Placental epithelial cell (primary cell): ENCODE data around the gene TP63. TPM values are rescaled to one million over a fixed set of nuclear protein-coding genes. Genes with fewer than 3 reads are reported as not detected.

ENCODE experiments used
- small RNA-seq: library from RNA; depleted of rRNA; stranded (forward); fragments of <200 nt; gene quantifications from one replicate; pipeline ENCODE3, GENCODE V24; 2012
- total RNA-seq: library from RNA; depleted of rRNA; stranded (reverse); fragments of >200 nt; gene quantifications from 2 replicates; pipeline ENCODE4 v1.2.3, GENCODE V29; 2012

Gene TP63
- under 0.01 TPM in 1 of 2 replicates, not detected in the other for total RNA-seq

GRCh38 chr3:189631373-189631408 lies at the start of gene TP63:
Gene TP63, plus strand, starts transcription at chr3:189631389. Its CDS starts 127 bp downstream, at chr3:189631516.

Small RNAs within 50 kb of the gene (small RNA-seq; reads per million reads assigned to genes)
- gene AC078809.1 (not detected), gene MIR944 (not detected)
